ENCODE measurements around the gene SLC16A14.

The SLC16A14 gene

DNA sequence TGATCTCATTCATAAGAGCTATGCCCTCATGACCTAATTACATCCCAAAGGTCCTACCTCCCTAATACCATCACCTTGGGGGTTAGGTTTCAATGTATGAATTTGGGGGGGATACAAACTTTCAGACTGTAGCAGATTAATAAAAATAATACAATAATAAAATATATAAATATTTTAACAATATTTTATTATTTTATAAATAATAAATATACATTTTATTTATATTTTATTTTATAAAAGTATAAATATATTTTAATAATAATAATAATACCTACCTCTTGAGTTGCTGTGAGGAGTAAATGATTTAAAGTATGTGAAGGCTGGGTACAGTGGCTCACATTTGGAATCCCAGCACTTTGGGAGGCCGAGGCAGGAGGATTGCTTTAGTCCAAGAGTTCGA, 8.1 kb upstream of the SLC16A14 start:
- TF ChIP-seq, protein P1, sequence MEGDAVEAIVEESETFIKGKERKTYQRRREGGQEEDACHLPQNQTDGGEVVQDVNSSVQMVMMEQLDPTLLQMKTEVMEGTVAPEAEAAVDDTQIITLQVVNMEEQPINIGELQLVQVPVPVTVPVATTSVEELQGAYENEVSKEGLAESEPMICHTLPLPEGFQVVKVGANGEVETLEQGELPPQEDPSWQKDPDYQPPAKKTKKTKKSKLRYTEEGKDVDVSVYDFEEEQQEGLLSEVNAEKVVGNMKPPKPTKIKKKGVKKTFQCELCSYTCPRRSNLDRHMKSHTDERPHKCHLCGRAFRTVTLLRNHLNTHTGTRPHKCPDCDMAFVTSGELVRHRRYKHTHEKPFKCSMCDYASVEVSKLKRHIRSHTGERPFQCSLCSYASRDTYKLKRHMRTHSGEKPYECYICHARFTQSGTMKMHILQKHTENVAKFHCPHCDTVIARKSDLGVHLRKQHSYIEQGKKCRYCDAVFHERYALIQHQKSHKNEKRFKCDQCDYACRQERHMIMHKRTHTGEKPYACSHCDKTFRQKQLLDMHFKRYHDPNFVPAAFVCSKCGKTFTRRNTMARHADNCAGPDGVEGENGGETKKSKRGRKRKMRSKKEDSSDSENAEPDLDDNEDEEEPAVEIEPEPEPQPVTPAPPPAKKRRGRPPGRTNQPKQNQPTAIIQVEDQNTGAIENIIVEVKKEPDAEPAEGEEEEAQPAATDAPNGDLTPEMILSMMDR (IDR thresholded peaks at IDR 0.05), result no peak

DNA sequence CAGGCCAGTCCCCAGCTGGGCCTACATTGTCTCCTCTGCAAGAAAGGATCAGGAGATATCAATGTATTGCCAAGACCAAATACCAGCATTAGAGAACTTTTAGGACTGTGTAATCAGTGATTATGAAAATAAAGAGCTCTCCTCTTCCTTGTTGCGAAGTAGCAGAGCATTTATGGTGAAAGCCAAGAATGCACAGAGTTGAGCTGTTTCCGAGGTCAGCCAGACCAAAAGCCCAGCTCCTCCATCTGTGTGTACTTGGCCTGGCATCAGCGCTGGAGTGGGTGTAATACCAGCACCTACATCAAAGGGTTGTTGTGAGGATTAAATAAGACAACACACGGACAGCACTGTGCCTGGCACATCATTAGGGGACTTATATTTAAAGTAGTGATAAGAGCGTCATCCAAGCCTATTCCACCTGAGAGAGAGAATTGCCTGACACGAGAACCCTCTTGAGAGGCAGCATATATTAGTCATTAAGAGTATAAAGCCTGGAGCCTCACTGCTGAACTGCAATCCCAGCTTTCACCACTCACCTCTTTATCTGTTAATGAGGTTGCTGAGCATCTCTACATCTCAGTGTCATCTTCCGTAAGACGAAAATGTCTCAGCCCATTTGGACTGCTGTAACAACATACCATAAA, 7.4 kb upstream of the SLC16A14 start:
- TF ChIP-seq, protein P1 (IDR thresholded peaks at IDR 0.05), result no peak

GRCh38 chr2:230071421-230071820, 2.7 kb upstream of the SLC16A14 start:
- TF ChIP-seq, protein P1 (IDR thresholded peaks at IDR 0.05), result no peak

GRCh38 chr2:230069402-230069801, 678 bp upstream of the SLC16A14 start:
- TF ChIP-seq, protein P1 (IDR thresholded peaks at IDR 0.05), result no peak

GRCh38 chr2:230068016-230068650, 591 bp downstream of the SLC16A14 start:
- TF ChIP-seq, protein P1 (IDR thresholded peaks at IDR 0.05), result no peak

DNA sequence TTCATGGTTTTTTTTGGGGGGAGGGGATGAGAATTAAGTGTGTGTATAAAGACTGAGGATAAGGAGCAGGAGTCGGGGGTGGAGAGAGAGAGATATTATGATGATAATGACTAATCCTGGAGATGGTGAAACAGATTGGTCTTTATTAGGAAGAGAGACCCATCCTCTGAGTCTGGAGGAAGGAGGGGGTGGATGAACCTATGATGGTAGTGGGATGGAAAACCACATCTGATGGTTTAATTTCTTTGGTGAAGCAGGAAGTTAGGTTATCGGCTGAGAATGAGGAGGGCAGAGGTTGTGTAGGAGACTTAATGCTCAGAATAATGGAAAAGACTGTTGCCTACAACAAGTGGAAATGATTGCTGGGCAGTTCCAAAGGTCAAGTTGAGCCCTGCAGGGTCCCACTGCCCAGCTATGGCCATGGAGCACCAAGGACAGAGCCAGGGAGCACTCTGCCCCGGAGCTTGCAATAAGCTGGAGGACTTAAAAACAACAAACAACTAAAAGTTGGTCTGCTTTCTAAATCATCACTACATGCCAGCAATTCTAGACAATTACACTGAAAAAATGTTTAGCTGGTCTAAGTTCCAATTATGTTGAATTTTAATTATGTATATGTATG, 7.9 kb downstream of the SLC16A14 start:
- TF ChIP-seq, protein P1 (IDR thresholded peaks at IDR 0.05), result no peak

- TF ChIP-seq, protein P1 (IDR thresholded peaks at IDR 0.05), result no peak
Measured at GRCh38 chr2:230053753-230054478, 14.8 kb downstream of the SLC16A14 start.
